Measurements from ENCODE around the gene THNSL1.

THNSL1 gene

DNA sequence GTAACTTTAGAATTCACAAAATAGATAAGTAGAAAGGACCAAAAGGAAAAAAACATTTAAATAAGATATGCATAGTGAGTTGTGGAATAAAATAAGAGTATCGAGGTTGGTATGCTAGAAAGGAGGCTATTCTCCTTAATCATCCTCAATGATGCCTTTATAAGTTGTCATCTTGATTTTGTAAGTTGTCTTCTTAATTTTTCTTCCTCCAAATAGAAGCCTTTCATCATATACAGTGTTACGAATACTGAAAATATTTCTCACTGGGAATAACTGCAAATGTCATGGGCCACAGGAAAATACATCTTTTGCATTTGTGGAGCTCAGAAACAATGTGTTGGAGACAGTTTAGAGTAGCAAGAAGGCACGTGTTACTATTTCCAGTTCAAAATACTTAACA lies 32.5 kb upstream of the THNSL1 start:
- POLR2A ChIA-PET: interaction anchor here (0.7 kb wide), 1 partner anchor 302 kb away, joined by 3 read pairs; no protein-coding TSS in a partner anchor
- DNase-seq (ENCODE audit: low read depth, low spot score): no peak
- no peak overlapping the region for H3K4me3 ChIP-seq (ENCODE audit: low read depth, low read length)
- CTCF ChIA-PET: interaction anchor here (0.8 to 1.3 kb wide), 2 partner anchors 11 to 366 kb away, joined by 3 read pairs; no protein-coding TSS in a partner anchor
- TF ChIP-seq, protein P1, sequence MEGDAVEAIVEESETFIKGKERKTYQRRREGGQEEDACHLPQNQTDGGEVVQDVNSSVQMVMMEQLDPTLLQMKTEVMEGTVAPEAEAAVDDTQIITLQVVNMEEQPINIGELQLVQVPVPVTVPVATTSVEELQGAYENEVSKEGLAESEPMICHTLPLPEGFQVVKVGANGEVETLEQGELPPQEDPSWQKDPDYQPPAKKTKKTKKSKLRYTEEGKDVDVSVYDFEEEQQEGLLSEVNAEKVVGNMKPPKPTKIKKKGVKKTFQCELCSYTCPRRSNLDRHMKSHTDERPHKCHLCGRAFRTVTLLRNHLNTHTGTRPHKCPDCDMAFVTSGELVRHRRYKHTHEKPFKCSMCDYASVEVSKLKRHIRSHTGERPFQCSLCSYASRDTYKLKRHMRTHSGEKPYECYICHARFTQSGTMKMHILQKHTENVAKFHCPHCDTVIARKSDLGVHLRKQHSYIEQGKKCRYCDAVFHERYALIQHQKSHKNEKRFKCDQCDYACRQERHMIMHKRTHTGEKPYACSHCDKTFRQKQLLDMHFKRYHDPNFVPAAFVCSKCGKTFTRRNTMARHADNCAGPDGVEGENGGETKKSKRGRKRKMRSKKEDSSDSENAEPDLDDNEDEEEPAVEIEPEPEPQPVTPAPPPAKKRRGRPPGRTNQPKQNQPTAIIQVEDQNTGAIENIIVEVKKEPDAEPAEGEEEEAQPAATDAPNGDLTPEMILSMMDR (IDR thresholded peaks at IDR 0.05; ENCODE audit: insufficient read depth, low read length, missing control alignments): no peak

- TF ChIP-seq, protein P1 (IDR thresholded peaks at IDR 0.05; ENCODE audit: insufficient read depth, low read length, missing control alignments): no peak
- DNase-seq (ENCODE audit: low read depth, low spot score): no peak
- H3K4me3 ChIP-seq (ENCODE audit: low read depth, low read length): no peak overlapping the region
- POLR2A ChIA-PET: no interaction called here
- CTCF ChIA-PET: interaction anchor here (1.6 to 2.3 kb wide), 2 partner anchors 367 to 372 kb away, joined by 3 to 7 read pairs; no protein-coding TSS in a partner anchor
Observed at GRCh38 chr10:24984906-24985305, 31.5 kb upstream of the THNSL1 start.

GRCh38 chr10:24988831-24989640 lies 27.4 kb upstream of the THNSL1 start:
- ChIA-PET CTCF (interaction anchor here (0.9 to 2.9 kb wide), 7 partner anchors 12 to 372 kb away, joined by 3 to 28 read pairs (median 3); no protein-coding TSS in a partner anchor), POLR2A (no interaction called here)
- no peak overlapping the region for H3K4me3 ChIP-seq (ENCODE audit: low read depth, low read length)
- TF ChIP-seq, protein P1 (IDR thresholded peaks at IDR 0.05; ENCODE audit: insufficient read depth, low read length, missing control alignments): no peak
- DNase-seq (ENCODE audit: low read depth, low spot score): no peak

- CTCF ChIA-PET: interaction anchor here (1.0 to 2.9 kb wide), 15 partner anchors 8 to 387 kb away, joined by 3 to 28 read pairs (median 3); no protein-coding TSS in a partner anchor
- no peak for DNase-seq (ENCODE audit: low read depth, low spot score)
- no peak overlapping the region for H3K4me3 ChIP-seq (ENCODE audit: low read depth, low read length)
- POLR2A ChIA-PET: no interaction called here
- TF ChIP-seq, protein P1 (IDR thresholded peaks at IDR 0.05; ENCODE audit: insufficient read depth, low read length, missing control alignments): no peak
Observed at GRCh38 chr10:24989867-24990266, 26.5 kb upstream of the THNSL1 start.

DNA sequence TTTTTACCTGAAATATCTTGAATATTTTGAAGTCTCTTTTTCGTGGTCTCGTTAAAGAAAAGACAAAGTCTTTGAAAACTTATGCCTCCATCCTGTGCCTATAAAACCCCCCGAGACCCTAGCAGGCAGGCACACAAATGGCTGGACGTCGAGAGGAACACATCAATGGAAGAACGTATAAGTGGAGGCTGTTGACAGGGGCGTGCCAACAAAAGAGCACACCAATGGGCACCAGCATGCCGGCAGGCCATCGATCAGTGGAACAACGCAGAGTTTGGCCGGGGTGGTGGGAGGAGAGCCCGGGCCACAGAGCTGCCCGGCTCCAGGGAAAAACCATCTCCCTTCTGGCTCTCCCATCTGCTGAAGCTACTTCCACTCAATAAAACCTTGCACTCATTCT lies 25.1 kb upstream of the THNSL1 start:
- POLR2A ChIA-PET: no interaction called here
- TF ChIP-seq, protein P1 (IDR thresholded peaks at IDR 0.05; ENCODE audit: insufficient read depth, low read length, missing control alignments): no peak
- CTCF ChIA-PET: interaction anchor here (2.9 kb wide), 1 partner anchor 349 kb away, joined by 28 read pairs; no protein-coding TSS in a partner anchor
- no peak overlapping the region for H3K4me3 ChIP-seq (ENCODE audit: low read depth, low read length)
- DNase-seq (ENCODE audit: low read depth, low spot score): no peak

DNA sequence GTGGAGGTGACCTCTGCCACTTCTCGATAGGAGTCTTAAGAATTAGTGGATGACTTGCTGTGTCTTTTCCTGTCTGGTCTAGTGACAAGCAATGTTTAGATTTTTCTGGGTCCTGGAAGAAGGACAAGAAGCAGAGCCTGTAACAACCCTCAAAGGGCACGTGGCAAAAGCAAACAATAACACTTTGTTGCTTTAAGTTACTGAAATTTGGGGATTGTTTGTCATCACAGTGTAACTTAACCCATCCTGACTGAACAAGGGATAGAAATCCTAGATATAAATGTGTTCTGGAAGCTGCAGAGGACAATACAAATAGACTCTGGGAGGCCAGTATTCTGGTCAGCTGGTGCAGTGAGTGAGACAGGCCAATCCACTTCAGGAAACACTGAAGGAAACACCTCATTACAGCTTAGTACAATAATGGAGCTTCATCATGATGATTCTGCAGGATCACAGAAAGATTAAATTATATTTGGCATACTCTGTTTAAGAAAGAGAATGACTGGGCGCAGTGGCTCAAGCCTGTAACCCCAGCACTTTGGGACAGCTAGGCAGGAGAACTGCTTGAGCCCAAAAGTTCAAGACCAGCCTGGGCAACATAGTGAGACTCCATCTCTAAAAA lies 23.8 kb upstream of the THNSL1 start:
- CTCF ChIA-PET: interaction anchor here (1.6 kb wide), 1 partner anchor 375 kb away, joined by 6 read pairs; no protein-coding TSS in a partner anchor
- POLR2A ChIA-PET: interaction anchor here (0.5 kb wide), 1 partner anchor 54 kb away, joined by 3 read pairs; no protein-coding TSS in a partner anchor
- no peak for DNase-seq (ENCODE audit: low read depth, low spot score)
- TF ChIP-seq, protein P1 (IDR thresholded peaks at IDR 0.05; ENCODE audit: insufficient read depth, low read length, missing control alignments): no peak
- H3K4me3 ChIP-seq (ENCODE audit: low read depth, low read length): no peak overlapping the region

Measured in AG04449 (cell line).